ENCODE measurements around the gene PTPRA. TPM values are rescaled to one million over a fixed set of nuclear protein-coding genes. Genes with fewer than 3 reads are reported as not detected.

The PTPRA gene
- total RNA-seq, 1 experiment from 2014 or later: 56.9 TPM

GRCh38 chr20:2846698-2847097 lies 26.6 kb upstream of the PTPRA start:
- no peak for DNase-seq (ENCODE audit: low spot score)
- Histone ChIP-seq H3K27ac (ENCODE audit: low read depth, low read length, poor library complexity, severe bottlenecking) (no peak overlapping the region), H3K4me1 (ENCODE audit: insufficient read depth, low read length, poor library complexity, severe bottlenecking) (peaks cover under 1% of the 10 kb centered on the region), H3K36me3 (ENCODE audit: insufficient read depth, low read length, poor library complexity, severe bottlenecking) (no peaks in the 10 kb centered on the region), H3K4me3 (ENCODE audit: low read depth, low read length, poor library complexity, severe bottlenecking) (no peak overlapping the region), H3K9me3 (ENCODE audit: low read depth, low read length, poor library complexity, severe bottlenecking) (no peaks in the 10 kb centered on the region), H3K27me3 (replicated peaks; ENCODE audit: insufficient read depth, low read depth, low read length, poor library complexity) (no peaks in the 10 kb centered on the region)
- POLR2A ChIA-PET (ENCODE audit: low non-redundant PET): no interaction called here
- TF ChIP-seq, protein P1, sequence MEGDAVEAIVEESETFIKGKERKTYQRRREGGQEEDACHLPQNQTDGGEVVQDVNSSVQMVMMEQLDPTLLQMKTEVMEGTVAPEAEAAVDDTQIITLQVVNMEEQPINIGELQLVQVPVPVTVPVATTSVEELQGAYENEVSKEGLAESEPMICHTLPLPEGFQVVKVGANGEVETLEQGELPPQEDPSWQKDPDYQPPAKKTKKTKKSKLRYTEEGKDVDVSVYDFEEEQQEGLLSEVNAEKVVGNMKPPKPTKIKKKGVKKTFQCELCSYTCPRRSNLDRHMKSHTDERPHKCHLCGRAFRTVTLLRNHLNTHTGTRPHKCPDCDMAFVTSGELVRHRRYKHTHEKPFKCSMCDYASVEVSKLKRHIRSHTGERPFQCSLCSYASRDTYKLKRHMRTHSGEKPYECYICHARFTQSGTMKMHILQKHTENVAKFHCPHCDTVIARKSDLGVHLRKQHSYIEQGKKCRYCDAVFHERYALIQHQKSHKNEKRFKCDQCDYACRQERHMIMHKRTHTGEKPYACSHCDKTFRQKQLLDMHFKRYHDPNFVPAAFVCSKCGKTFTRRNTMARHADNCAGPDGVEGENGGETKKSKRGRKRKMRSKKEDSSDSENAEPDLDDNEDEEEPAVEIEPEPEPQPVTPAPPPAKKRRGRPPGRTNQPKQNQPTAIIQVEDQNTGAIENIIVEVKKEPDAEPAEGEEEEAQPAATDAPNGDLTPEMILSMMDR (conservative IDR thresholded peaks at IDR 0.05; ENCODE audit: low read depth, low read length): no peak
- no peak for TF ChIP-seq EZH2 (IDR thresholded peaks at IDR 0.05; ENCODE audit: borderline replicate concordance, low read depth, low read length, poor library complexity, severe bottlenecking)
- intact Hi-C loops (cut with micrococcal nuclease; ENCODE audit: unreplicated experiment): no loop called here
- BruUV-seq (replicated peaks): no TSS peak
- CTCF ChIA-PET: no interaction called here

GRCh38 chr20:2847802-2848201 lies 25.5 kb upstream of the PTPRA start:
- CTCF ChIA-PET: no interaction called here
- TF ChIP-seq EZH2 (IDR thresholded peaks at IDR 0.05; ENCODE audit: borderline replicate concordance, low read depth, low read length, poor library complexity, severe bottlenecking): no peak
- TF ChIP-seq, protein P1 (conservative IDR thresholded peaks at IDR 0.05; ENCODE audit: low read depth, low read length): no peak
- intact Hi-C loops (cut with micrococcal nuclease; ENCODE audit: unreplicated experiment): no loop called here

GRCh38 chr20:2849529-2849928 lies 23.8 kb upstream of the PTPRA start:
- DNase-seq (ENCODE audit: low spot score): no peak
- H3K27ac ChIP-seq (ENCODE audit: low read depth, low read length, poor library complexity, severe bottlenecking): no peak overlapping the region
- no TSS peak for BruUV-seq (replicated peaks)
- no peaks in the 10 kb centered on the region for H3K4me1 ChIP-seq (ENCODE audit: insufficient read depth, low read length, poor library complexity, severe bottlenecking)
- H3K9me3 ChIP-seq (ENCODE audit: low read depth, low read length, poor library complexity, severe bottlenecking): no peaks in the 10 kb centered on the region
- H3K4me3 ChIP-seq (ENCODE audit: low read depth, low read length, poor library complexity, severe bottlenecking): no peak overlapping the region
- ChIA-PET POLR2A (ENCODE audit: low non-redundant PET) (no interaction called here), CTCF (no interaction called here)
- TF ChIP-seq, protein P1 (conservative IDR thresholded peaks at IDR 0.05; ENCODE audit: low read depth, low read length): no peak
- TF ChIP-seq EZH2 (IDR thresholded peaks at IDR 0.05; ENCODE audit: borderline replicate concordance, low read depth, low read length, poor library complexity, severe bottlenecking): no peak
- H3K36me3 ChIP-seq (ENCODE audit: insufficient read depth, low read length, poor library complexity, severe bottlenecking): no peaks in the 10 kb centered on the region
- H3K27me3 ChIP-seq (replicated peaks; ENCODE audit: insufficient read depth, low read depth, low read length, poor library complexity): no peaks in the 10 kb centered on the region
- intact Hi-C loops (cut with micrococcal nuclease; ENCODE audit: unreplicated experiment): no loop called here

More at GRCh38 chr20:2847802-2848201, 25.5 kb upstream of the PTPRA start:
- H3K27ac ChIP-seq (ENCODE audit: low read depth, low read length, poor library complexity, severe bottlenecking): no peak overlapping the region
- no TSS peak for BruUV-seq (replicated peaks)
- no peak overlapping the region for H3K4me3 ChIP-seq (ENCODE audit: low read depth, low read length, poor library complexity, severe bottlenecking)
- no peaks in the 10 kb centered on the region for H3K36me3 ChIP-seq (ENCODE audit: insufficient read depth, low read length, poor library complexity, severe bottlenecking)
- no peaks in the 10 kb centered on the region for H3K27me3 ChIP-seq (replicated peaks; ENCODE audit: insufficient read depth, low read depth, low read length, poor library complexity)
- DNase-seq (ENCODE audit: low spot score): no peak
- H3K9me3 ChIP-seq (ENCODE audit: low read depth, low read length, poor library complexity, severe bottlenecking): no peaks in the 10 kb centered on the region
- POLR2A ChIA-PET (ENCODE audit: low non-redundant PET): no interaction called here
- H3K4me1 ChIP-seq (ENCODE audit: insufficient read depth, low read length, poor library complexity, severe bottlenecking): no peaks in the 10 kb centered on the region
